ENCODE measurements around the gene CA10.

Gene CA10

GRCh38 chr17:51709694-51710633 is 448.6 kb downstream of the CA10 start:
- DNase-seq: no peak

DNA sequence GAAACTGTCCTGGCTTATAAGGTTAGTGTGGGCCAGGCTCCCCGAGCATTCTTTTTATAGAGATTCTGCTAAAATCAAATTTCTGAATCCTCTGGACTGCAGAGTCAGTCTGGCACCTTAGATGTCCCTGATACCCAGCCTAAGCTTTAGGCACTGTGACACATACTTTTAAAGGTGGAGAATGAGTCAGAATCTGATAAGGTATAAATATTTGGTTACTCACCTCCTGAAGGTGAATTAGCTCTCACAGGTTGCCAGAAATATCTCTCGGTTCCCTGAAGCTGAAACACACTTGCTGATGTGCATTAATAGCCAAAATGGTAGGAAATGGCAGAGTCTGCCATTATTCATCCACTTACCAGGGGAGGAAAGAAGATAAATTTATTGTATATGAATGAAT is 451.3 kb downstream of the CA10 start:
- DNase-seq: no peak

- DNase-seq: no peak
Measured at GRCh38 chr17:51706093-51706492, 452.4 kb downstream of the CA10 start.

DNA sequence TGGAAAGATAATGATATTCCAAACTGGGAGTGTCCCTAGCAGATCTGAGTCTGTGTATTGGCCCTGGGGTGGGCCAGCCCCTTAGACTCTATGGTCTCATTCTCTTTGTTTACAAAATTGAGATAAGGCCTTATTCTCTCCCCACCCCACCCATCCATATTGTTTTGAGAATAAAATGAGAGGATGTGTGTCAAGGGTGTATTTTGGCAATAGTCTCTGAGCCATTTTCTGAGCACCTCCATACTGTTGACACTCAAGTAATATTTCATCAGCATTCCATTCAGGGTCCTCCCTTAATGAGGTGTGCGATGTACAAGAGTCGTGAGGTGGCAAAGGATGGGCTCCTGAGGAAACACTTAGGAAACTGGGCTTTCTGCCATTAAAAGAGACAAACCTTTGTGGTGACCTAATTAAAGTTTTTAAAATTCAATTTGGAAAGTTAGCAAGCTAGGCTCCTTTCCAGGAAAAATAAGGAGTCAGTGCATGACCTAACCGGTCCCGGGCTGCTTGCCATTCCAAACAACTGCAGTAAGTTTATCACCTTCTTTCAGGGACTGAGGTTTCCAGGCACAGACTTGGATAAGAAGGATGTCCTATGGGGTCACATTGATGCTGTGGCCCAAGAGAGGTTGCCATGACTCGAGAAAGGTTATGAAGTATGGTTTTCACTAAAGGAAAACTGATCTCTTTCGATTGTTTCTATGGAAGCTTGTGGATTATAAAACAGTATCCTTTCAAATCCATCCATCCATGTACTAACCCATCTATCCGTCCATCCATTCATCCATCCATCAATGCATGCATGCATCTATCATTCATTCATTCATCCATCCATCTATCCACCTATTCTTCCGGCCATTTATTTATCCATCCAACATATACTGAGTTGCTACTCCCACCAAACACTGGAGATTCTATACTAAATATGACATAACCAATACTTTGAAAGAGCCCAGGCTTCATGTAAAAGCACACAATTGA is 454.9 kb downstream of the CA10 start:
- DNase-seq: no peak

DNA sequence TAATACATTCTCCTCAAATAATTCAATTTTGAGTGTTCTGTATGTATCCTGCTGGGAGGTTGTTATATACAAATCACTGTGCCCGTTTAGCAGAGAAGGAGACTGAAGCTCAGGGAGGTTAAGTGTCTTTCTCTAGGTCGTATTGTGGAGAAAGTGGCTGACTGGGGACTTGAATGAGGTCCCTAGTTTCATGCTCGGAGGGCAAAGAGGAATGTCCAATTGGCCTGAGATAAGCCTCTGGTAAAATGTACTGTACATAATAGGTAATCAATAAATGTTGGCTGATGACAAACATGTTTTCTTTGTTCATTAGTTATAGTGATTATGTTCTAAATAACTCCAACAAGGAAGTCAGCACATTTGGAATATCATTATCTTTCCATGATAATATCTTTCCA is 455.6 kb downstream of the CA10 start:
- DNase-seq: no peak

DNA sequence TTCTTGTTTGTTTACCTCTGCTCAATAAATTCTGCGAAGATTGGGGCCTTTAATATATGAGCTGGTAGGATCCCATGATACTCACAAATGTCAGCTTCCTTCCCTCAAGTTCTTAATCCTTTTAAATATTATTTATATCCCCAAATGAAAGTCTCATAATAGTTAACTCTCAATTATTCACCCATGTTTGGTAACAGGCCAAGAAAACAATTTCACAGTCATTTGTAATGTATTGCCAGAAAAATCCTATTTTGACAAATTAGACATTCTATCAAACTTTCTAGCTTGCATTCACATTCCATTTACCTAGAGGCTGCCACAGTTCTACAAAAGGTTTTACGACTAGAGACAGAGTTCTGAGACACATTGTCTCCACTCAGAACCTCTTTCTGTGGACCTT is 457.0 kb downstream of the CA10 start:
- DNase-seq: no peak

GRCh38 chr17:51700011-51700760 is 458.3 kb downstream of the CA10 start:
- DNase-seq: no peak

GRCh38 chr17:51699303-51699702 is 459.2 kb downstream of the CA10 start:
- DNase-seq: no peak

DNA sequence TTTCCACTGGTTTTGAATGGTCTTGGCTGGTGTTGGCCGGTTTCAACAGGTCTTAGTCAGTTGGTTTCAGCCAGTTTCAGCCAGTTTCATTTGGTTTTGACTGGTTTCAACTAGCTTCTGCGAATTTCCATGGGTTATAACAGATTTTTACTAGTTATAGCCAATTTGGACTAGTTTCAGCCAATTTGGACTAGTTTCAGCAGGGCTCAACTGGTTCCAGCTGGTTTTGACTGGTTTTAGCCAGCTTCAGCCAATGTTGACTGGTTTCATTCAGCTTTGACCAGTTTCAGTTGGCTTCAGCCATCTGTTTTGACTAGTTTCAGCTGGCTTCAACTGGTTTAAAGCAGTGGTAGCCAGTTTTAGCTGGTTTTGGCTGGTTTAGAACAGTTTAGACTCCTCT is 465.6 kb downstream of the CA10 start:
- no peak for DNase-seq

DNA sequence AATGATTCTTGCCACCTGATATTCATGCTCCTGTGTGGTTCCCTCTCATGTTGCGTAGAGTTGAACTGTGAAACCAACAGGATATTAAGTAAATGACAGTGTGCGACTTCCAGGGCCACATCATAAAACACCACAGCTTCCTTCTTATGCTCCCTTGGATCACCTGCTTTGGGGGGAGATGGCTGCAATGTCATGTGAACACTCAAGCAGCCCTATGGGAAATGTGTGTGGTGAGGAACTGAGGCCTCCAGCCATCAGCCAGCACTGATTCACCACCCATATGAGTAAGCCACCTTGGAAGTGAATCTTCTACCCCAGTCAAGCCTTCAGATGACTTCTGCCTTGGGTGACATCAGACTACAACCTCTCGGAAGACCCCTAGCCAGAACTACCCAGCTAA is 470.6 kb downstream of the CA10 start:
- DNase-seq: no peak

GRCh38 chr17:51685287-51685909 is 473.1 kb downstream of the CA10 start:
- no peak for DNase-seq

- no peak for DNase-seq
Measured at GRCh38 chr17:51684214-51684613, 474.3 kb downstream of the CA10 start.

DNA sequence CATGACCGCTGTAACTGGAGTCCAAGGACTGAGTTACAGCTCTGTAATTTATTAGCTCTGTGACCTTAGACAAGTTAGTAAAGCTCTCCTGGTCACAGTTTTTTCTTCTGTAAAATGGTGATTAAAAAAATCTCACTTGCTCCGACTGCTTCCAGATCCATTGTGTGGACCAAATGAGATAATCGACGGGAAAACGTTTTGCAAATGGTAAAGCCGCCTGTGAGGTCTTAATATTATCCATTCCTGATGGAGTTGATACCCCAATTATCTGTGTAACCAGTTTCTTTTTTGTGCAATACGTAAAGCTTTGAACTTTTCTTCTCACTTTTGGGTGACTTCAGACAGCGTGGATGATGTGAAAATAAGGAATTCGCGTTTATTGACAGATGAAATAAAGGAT is 475.2 kb downstream of the CA10 start:
- no peak for DNase-seq

- no peak for DNase-seq
Measured at GRCh38 chr17:51682115-51682514, 476.4 kb downstream of the CA10 start.

DNA sequence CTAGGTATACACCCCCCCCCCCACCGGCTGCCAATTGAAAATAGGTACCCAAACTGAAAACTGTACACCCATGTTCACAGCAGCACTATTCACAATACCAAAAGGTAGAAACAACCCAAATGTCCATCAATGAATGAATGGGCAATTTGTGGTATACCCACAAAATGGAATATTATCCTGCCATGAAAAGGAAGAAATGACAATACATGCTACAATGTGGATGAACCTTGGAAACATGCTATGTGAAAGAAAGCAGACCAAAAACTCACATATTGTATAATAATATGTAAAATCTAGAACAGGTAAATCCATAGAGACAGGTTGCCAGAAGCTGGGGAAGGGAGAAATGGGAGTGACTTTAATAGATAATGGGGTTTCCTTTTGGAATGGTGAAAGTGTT is 480.6 kb downstream of the CA10 start:
- DNase-seq: no peak

GRCh38 chr17:51676691-51677487 is 481.6 kb downstream of the CA10 start:
- DNase-seq: no peak

GRCh38 chr17:51674579-51675255 is 483.8 kb downstream of the CA10 start:
- DNase-seq: no peak

DNA sequence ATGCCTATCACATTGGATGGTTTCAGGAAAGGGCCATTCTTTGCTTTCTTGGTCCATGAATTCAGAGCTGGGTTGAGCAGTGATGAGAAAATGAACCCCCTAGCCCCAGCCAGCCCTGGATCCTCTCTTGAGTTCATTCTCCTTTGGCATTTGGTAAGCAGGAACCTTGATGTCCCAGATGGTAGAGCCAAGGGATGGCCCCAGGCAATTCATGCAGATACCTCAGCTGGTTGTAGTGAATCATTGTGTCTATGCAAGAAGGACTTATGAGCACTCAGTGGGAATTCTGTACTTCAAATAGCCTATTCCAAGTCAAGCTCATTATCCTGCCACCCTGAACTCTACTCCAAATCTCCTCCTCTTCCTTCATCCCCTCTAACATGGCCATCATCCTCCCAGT is 485.4 kb downstream of the CA10 start:
- no peak for DNase-seq

GRCh38 chr17:51672065-51672464 is 486.4 kb downstream of the CA10 start:
- DNase-seq: no peak

GRCh38 chr17:51670899-51671298 is 487.6 kb downstream of the CA10 start:
- no peak for DNase-seq

- DNase-seq: no peak
Measured at GRCh38 chr17:51668963-51669246, 489.6 kb downstream of the CA10 start.
